HEK293T (cell line): ENCODE measurements around the gene ZNF821.
A peak's percentile ranks its signal among the peaks of the same experiment; 100 is the strongest.
"Not testable (repeated sequence)": the region's sequence is repeated elsewhere in the genome, so short reads cannot be mapped to it uniquely, and the experiment has no call there.

Experiments used
- CTCF ChIA-PET: fragments of 350-600 bp; formaldehyde crosslinking; extraction: SDS; loops from one replicate; lab custom pipeline; 2021; ENCODE audit warnings: antibody characterized with exemption, inconsistent platforms; lab: Yijun Ruan, JAX
- POLR2A ChIA-PET: fragments of 350-600 bp; formaldehyde crosslinking; extraction: SDS; loops from one replicate; lab custom pipeline; 2020; ENCODE audit warnings: antibody characterized with exemption, inconsistent platforms; lab: Yijun Ruan, JAX
- DNase-seq: peaks from one replicate; pipeline ENCODE4 v3.0.0; 2012; ENCODE audit warnings: mixed read lengths; ENCODE audit errors: extremely low spot score
- ARNT ChIP-seq: fragments of 450-650 bp; IDR thresholded peaks from 2 replicates; pipeline ENCODE4 v1.6.1; 2017; ENCODE audit warnings: mild to moderate bottlenecking
- BHLHE40 ChIP-seq: fragments of 450-650 bp; IDR thresholded peaks from 2 replicates; pipeline ENCODE4 v1.6.1; 2016; ENCODE audit warnings: mild to moderate bottlenecking, moderate library complexity, borderline replicate concordance
- CTBP1 ChIP-seq: fragments of 450-650 bp; IDR thresholded peaks from 2 replicates; pipeline ENCODE4 v1.6.1; 2016; ENCODE audit warnings: borderline replicate concordance
- ELF4 ChIP-seq: fragments of 450-650 bp; IDR thresholded peaks from 2 replicates; pipeline ENCODE4 v1.6.1; 2017; ENCODE audit warnings: antibody characterized with exemption
- FOXA1 ChIP-seq: fragments of 450-650 bp; IDR thresholded peaks from 2 replicates; pipeline ENCODE4 v1.6.1; 2016; ENCODE audit warnings: mild to moderate bottlenecking
- FOXK2 ChIP-seq: fragments of 450-650 bp; IDR thresholded peaks from 2 replicates; pipeline ENCODE4 v1.6.1; 2016; ENCODE audit warnings: mild to moderate bottlenecking
- FOXM1 ChIP-seq: fragments of 450-650 bp; IDR thresholded peaks from 2 replicates; pipeline ENCODE4 v1.6.1; 2017; ENCODE audit warnings: mild to moderate bottlenecking, borderline replicate concordance
- HDGF ChIP-seq: fragments of 450-650 bp; IDR thresholded peaks from 2 replicates; pipeline ENCODE4 v1.6.1; 2017; ENCODE audit warnings: antibody characterized with exemption, borderline replicate concordance
- L3MBTL2 ChIP-seq: fragments of 450-650 bp; conservative IDR thresholded peaks from 2 replicates; pipeline ENCODE4 v1.6.1; 2016; ENCODE audit warnings: mild to moderate bottlenecking
- LEF1 ChIP-seq: fragments of 450-650 bp; IDR thresholded peaks from 2 replicates; pipeline ENCODE4 v1.6.1; 2017; ENCODE audit warnings: mild to moderate bottlenecking, borderline replicate concordance
- NFRKB ChIP-seq: fragments of 450-650 bp; IDR thresholded peaks from 2 replicates; pipeline ENCODE4 v1.6.1; 2016; ENCODE audit warnings: mild to moderate bottlenecking, moderate library complexity
- SP1 ChIP-seq: fragments of 450-650 bp; IDR thresholded peaks from 2 replicates; pipeline ENCODE4 v1.6.1; 2017
- SUZ12 ChIP-seq: fragments of 450-650 bp; IDR thresholded peaks from 2 replicates; pipeline ENCODE4 v1.6.1; 2016; ENCODE audit warnings: mild to moderate bottlenecking
- TARDBP ChIP-seq: fragments of 450-650 bp; IDR thresholded peaks from 2 replicates; pipeline ENCODE4 v1.6.1; 2016
- ZNF384 ChIP-seq: fragments of 450-650 bp; IDR thresholded peaks from 2 replicates; pipeline ENCODE4 v1.6.1; 2016
- TF ChIP-seq, protein P1 (sequence below): fragments of 450-650 bp; IDR thresholded peaks from 2 replicates; pipeline ENCODE4 v1.6.1; 2016

Gene ZNF821

DNA sequence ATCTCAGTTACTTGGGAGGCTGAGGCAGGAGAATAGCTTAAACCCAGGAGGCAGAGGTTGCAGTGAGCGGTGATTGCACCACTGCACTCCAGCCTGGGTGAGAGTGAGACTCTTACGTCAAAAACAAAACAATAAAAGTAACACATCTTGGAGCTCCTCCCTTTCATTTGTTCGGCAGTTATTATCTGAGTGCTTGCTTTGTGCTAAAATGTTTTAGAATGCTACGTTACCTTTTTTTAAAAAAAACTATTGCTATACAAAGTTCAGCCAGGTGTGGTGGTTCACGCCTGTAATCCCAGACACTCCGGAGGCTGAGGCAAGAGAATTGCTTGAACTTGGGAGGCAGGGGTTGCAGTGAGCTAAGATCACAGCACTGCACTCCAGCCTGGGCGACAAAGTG, 27.1 kb upstream of the ZNF821 start:
- no peak for DNase-seq
- ChIA-PET CTCF (no interaction called here), POLR2A (no interaction called here)
- TF ChIP-seq CTBP1 = no peak

DNA sequence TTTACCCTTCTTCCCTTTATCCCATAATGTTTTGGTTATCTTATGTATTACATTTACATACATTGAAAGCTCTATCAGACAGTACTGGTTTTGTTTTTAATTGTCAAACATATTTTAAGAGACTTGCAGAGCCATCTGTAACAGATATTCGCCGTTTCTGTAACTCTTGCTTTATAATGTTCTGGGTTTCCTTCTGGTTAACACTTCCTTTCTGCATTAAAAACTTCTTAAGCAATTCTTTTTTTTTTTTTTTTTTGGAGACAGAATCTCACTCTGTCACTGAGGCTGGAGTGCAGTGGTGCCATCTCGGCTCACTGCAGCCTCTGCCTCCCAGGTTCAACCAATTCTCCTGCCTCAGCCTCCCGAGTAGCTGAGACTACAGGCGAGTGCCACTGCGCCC, 21.8 kb upstream of the ZNF821 start:
- DNase-seq, CTCF ChIA-PET: not testable (repeated sequence)
- POLR2A ChIA-PET = interaction anchor here (0.9 kb wide), 1 partner anchor 10 kb away, joined by 3 read pairs; no protein-coding TSS in a partner anchor

DNA sequence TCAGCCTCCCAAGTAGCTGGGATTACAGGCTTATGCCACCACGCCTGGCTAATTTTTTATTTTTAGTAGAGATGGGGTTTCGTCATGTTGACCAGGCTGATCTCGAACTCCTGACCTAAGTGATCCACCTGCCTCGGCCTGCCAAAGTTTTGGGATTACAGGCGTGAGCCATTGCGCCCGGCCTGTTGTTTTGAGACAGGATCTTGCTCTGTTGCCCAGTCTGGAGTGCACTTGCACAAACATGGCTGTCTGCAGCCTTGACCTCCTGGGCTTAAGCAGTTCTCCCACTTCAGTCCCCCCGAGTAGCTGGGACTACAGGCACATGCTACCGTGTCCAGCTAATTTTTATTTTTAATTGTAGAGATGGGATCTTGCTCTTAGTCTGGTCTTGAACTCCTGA, 20.3 kb upstream of the ZNF821 start:
- CTCF ChIA-PET = no interaction called here
- no peak for TF ChIP-seq NFRKB
- TF ChIP-seq SP1 = no peak
- POLR2A ChIA-PET = interaction anchor here (1.6 kb wide), 1 partner anchor 21 kb away, joined by 8 read pairs; the partner anchor contains the start of gene ZNF821
- DNase-seq = no peak

DNA sequence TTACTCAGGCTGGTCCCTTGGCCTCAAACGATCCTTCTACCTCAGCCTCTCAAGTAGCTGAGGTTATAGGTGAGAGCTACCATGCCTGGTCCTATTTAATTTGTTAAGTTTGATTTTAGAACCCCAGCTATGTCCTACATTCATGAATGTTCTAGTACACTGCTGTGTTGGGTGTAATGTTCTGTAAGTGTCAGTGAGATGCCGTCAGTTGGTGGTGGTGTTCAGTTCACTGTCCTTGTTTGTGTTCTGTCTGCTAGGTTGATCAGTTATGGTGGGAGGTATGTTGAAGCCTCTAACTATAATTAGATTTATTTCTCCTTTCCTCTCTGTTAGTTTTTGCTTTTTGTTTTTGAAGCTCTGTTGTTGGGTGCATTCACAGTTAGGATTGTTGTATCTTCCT, 19.6 kb upstream of the ZNF821 start:
- POLR2A ChIA-PET = no interaction called here
- TF ChIP-seq L3MBTL2 (no peak), LEF1 (no peak), TARDBP (no peak), SUZ12 (no peak), BHLHE40 (no peak), CTBP1 (no peak), SP1 (no peak), ELF4 (no peak), HDGF (no peak), ZNF384 (no peak), FOXK2 (no peak), FOXM1 (no peak), NFRKB (no peak), FOXA1 (no peak)
- TF ChIP-seq, protein P1, sequence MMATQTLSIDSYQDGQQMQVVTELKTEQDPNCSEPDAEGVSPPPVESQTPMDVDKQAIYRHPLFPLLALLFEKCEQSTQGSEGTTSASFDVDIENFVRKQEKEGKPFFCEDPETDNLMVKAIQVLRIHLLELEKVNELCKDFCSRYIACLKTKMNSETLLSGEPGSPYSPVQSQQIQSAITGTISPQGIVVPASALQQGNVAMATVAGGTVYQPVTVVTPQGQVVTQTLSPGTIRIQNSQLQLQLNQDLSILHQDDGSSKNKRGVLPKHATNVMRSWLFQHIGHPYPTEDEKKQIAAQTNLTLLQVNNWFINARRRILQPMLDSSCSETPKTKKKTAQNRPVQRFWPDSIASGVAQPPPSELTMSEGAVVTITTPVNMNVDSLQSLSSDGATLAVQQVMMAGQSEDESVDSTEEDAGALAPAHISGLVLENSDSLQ = no peak
- no peak for DNase-seq
- CTCF ChIA-PET = interaction anchor here (0.9 kb wide), 1 partner anchor 21 kb away, joined by 8 read pairs; no protein-coding TSS in a partner anchor

DNA sequence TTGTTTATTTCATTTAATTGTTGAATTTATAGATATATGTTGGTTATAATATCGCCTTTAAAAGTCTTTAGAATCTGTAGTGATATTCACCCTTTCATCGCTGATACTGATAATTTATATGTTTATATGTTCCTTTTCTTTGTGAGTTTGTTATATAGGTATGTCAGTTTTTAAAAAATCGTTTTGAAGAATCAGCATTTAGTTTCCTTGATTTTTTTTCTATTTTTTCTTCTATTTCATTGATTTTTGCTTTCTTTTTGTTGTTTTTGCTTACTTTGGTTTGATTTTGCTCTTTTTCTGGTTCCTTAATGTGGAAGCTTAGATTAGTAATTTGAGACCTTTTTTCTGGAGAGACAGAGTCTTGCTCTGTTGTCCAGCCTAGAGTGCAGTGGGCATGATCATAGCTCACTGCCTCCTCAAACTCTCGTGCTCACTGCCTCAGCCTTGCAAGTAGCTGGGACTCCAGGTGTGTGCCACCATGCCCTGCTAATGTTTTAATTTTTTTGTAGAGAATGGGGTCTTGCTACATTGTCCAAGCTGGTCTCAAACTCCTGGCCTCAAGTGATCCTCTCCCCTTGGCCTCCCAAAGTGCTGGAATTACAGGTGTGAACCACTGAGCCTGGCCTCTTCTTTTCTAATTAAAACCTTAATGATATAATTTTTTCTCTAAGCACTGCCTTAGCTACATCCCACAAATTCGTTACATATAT, 18.8 kb upstream of the ZNF821 start:
- ChIA-PET POLR2A (no interaction called here), CTCF (interaction anchor here (0.9 kb wide), 1 partner anchor 20 kb away, joined by 8 read pairs; no protein-coding TSS in a partner anchor)
- TF ChIP-seq FOXA1 = no peak
- no peak for DNase-seq

DNA sequence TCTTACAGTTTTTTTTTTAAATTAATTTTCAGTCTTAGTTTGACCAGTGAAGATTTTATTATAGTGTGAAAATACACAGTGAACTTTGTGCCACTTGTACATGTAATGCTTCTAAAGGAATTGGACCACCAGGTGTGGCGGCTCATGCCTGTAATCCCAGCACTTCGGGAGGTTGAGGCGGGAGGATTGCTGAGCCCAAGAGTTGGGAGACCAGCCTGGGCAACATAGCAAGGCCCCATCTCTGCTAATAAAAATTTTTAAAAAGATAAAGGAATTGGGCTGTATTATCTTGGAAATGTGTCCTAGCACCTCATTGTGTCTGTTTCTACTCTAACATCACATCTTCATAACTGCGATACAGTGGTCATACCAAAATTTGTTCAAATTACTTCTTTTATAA, 15.2 kb upstream of the ZNF821 start:
- CTCF ChIA-PET = interaction anchor here (0.7 to 1.6 kb wide), 3 partner anchors 9 to 26 kb away, joined by 3 to 4 read pairs (median 3); no protein-coding TSS in a partner anchor
- TF ChIP-seq L3MBTL2 (no peak), FOXM1 (no peak), SP1 (no peak), LEF1 (no peak), ZNF384 (no peak), ARNT (no peak), BHLHE40 (no peak), FOXA1 (no peak), CTBP1 (no peak), ELF4 (no peak), NFRKB (no peak), HDGF (no peak), SUZ12 (no peak)
- TF ChIP-seq, protein P1 = no peak

DNA sequence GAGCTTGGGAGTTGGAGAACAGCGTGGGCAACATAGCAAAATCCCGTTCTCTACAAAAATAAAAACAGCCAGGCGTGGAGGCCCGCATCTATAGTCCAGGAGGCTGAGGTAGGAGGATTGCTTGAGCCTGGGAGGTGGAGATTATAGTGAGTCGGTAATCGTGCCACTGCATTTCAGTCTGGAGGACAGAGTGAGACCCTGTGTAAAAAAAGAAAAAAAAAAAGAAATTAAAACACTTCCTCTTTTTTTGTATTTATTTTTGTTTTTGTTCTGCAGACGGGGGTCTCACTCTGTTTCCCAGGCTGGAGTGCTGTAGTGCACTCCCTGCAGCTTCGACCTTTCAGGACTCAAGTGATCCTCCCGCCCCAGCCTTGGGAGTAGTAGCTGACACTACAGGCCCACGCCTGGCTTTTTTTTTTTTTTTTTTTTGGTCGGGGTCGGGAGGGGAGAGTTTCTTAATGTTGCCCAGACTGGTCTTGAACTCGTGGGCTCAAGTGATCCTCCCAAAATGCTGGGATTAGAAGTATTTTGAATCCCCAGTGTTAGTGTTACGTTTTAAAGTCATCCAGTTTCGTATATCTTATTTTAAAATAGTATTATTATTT, 12.9 kb upstream of the ZNF821 start:
- DNase-seq = no peak
- TF ChIP-seq ZNF384 = peak; percentile 56
- TF ChIP-seq, protein P1 = no peak
- ChIA-PET POLR2A (interaction anchor here (0.8 to 3.0 kb wide), 3 partner anchors 9 to 64 kb away, joined by 3 to 19 read pairs (median 3); partner anchors contain the start of gene ZNF821), CTCF (interaction anchor here (1.0 kb wide), 1 partner anchor 65 kb away, joined by 3 read pairs; no protein-coding TSS in a partner anchor)

More for the DNA sequence above, 15.2 kb upstream of the ZNF821 start:
- DNase-seq = no peak
- POLR2A ChIA-PET = no interaction called here
